ENCODE data around the gene NAA11.

The NAA11 gene

DNA sequence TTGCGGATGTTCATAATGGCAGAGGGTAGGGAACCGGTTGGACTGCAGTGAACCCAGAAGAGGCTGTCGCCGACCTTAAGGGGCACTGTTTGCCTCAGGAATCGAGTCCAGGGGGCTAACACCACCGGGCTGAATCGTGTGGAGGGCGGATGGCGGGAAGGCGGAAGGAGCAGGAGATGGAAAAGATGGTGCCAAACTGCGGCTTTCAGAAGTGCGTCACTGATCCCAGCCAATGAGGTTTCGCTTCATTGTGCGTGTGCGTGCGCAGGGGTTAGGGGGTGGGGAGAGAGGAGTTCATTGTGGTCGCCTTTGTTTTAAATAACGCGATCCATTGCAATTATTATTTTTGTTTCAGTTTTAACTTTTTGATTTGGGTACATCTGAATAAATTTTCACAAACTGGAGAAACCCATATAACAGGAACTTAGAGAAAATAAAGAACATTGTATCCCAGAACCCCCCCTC lies at the start of gene NAA11:
Gene NAA11, minus strand, starts transcription at position 198 of the 465 bp plus-strand sequence. Its CDS starts 184 bp downstream, at position 14.
- no peak for DNase-seq

DNA sequence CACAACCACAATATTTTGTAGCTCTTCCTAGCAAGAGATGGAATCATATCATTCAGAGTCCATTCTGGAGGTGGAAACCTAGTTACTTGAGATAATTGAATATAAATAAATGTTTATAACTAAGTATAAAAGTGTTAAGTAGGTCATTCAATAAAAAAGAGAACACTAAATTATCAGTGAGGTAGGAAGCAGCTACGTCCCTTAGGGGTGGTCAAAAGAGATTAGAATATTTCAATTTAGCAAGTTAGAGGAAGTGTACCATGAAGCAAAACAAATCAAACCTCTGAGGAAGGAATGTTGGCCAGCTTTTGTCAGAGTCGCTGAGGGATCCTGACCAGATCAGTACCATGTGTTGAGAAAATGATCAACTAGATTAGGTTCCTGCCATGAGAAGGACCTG lies 44.2 kb upstream of the NAA11 start:
- DNase-seq, result no peak

DNA sequence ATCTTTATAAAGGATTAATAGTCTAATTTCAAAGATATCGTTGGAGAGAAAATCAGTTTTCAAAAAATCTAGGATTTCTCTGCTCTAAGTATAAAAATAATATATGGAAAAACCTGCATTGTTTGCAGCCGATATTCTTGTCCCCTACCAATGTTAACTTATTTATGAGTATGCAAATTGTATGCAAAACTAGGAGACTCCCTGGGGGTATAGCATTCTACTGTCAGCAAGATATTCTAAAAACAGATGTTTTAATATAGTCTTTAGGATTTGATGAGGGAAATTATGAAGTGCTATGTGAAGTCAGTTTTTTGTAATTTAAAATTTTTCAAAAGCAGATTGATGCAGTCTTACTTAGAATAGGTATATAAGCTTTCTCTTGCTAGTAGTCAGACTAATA lies 41.2 kb upstream of the NAA11 start:
- DNase-seq, result no peak

DNA sequence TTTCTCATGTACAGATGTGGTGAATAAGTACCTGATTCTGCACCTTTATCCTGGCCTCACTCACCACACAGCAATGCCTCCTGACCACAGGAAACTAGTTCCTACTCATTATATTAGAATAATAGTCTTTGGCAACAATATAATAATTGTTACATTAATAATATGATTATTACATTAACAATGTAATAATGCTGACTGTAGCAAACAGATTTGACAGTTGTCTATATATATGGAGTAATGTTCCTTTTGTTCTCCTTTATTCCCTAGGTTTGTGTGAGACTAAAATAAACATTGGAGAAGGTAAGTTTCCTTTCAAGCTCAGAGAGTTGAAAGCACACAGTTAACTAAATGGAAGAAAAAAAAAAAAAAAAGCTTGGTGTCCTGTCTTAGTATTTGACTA lies 40.6 kb upstream of the NAA11 start:
- DNase-seq, result no peak

DNA sequence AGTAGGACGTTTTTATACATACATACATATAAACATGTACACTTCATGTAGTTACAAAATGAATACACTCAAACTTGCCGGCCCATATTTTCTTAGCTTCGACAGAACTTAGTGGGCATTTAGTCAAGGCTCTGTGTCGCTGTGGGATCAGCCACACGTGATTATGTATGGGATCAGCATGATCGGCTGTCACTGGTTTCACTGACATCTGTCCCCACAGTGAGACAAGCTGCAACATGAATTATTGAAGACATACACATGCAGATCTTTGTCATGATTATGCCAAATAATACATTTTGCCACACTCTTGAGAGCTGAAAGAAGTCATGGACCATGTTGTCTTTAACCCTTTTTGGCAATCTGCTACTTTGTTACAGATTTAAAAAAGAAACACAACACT lies 38.2 kb upstream of the NAA11 start:
- no peak for DNase-seq

DNA sequence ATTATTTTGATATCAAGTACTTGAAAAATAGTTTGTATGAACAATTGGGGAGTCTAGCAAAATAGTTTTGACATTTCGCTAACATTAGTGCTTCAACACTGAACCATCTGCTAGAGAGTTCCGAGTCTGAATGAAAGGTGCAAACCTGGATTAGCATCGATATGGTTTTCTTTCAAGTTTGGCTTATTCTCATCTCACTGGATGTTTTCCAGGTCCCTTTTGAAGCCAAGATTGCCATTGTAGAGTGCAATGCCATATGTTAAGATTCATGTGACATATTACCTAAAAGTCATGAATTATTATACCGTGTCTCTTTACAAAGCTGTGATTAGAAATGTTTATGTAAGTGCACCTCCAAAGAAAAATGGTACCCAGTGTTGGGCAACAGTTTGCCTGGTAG lies 36.8 kb upstream of the NAA11 start:
- no peak for DNase-seq

DNA sequence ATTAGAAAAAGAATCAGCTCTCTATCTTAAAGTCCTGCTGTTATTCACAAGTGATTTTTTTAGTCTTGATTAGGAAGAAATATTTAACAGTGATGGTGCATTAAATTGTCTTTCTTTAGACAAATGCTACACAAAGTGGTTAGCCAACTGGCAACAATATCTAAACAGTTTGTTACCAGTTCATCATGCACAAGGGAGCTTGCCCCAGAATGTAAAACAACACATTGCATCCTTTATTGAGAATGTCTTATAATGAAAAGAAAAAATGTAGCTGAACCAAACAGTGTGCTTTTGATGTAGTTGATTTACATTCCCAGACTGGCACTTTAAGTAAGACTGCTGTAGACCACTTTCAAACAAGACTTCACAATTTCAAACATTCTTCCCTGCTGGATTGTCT lies 34.1 kb upstream of the NAA11 start:
- DNase-seq, result no peak

DNA sequence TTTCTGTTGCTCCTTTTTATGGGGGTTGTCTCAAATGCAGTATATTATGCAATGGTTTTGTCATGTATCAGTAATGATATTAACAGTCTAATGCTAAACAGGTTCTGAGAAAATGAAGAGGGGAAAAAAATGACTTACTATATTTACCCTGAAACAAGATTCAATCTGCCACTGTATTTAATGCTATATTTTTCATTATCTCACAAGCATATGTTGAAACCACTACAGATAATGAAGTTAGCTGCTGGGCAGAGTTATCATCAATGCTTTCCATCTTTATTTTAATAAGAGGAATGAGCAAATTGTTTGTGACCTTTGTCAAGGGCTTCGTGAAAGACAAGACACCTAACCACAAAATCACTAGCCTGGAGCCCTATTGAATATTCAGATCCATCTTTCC lies 32.6 kb upstream of the NAA11 start:
- DNase-seq, result no peak

DNA sequence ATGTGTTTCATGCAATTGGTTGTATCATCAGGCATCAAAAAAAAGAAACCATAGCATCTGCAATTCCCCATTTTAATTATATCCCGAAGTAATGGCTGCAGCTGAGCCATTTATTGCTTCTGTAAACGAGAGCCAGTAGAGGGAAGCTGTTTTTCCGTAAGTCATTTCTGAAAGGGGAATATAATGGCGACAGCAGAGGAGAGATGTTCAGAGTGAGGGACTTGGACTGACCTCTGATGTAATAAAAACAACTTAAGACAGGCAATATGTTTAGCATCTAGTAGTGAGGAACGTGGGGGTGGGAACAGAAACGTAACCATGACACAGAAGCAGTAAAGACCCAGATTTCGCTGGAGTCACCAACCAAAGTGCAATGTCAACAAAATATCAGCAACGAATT lies 31.5 kb upstream of the NAA11 start:
- no peak for DNase-seq

DNA sequence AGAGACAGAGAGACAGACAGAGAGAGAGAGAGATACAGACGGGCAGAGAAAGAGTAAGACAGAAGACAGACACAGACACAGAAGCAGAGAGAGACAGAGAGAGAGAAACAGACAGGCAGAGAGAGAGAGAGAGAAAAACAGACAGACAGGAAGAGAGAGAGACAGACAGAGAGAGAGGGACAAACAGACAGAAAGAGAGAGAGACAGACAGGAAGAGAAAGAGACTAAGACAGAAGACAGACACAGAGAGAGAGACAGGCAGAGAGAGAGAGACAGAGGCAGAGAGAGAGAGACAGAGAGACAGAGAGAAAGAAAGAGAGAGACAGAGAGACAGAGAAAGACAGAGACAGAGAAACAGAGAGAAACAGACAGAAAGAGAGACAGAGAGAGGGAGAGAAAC lies 27.2 kb upstream of the NAA11 start:
- no peak for DNase-seq

DNA sequence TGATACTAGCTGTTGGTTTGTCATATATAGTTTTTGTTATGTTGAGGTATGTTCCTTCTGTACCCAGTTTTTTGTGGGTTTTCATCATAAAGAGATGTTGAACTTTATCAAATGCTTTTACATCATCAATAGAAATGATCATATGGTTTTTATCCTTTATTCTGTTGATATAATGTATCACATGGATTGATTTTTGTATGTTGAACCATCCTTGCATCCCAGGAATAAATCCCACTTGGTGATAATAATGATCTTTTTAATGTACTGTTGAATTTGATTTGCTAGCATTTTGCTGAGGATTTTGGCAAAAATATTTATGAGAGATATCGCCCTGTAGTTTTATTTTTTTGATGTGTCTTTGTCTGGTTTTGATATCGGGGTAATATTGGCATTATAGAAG lies 22.5 kb upstream of the NAA11 start:
- DNase-seq, result no peak

DNA sequence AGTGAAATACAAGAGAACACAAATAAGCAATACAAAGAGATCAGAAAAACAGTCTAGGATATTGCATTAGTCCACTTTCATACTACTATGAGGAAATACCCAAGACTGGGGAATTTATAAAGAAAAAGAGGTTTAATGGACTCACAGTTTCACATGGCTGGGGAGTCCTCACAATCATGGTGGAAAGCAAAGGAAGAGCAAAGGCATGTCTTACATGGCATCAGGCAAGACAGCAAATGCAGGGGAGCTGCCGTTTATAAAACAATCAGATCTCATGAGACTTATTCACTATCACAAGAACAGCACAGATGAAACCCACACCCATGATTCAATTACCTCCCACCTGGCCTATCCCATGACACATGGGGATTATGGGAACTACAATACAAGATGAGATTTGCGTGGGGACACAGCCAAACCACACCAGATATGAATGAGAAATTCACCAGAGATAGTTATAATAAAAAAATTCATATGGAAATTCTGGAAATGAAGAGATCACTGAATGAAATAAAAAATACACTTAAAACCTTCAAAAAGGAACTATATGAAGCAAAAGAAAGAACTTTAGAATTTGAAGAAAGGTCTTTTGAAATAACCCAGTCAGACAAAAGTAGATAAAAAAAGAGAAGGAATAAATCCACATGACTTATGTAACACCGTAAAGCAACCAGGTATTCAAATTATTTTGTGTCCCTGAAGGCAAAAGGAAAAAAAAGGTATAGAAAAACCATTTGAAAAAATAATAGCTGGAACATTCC lies 16.2 kb upstream of the NAA11 start:
- no peak for DNase-seq

DNA sequence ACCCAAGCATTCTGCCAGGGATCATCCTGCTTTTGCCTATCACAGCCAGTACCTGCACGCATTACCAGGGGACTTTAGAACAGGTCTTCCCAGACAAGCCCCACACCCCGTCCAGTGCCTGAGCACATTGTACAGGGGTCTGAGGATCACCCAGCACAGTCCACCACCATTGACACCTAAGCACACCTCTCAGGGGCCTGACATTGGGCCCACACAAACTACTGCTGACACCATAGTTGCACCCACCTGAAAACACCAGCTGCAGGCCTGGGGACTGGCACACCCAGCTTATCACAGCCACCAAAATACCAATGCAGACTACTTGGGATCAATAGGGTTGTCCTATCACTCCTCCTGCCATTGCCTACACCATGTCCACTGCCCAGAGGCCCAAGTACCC lies 14.7 kb upstream of the NAA11 start:
- DNase-seq, result no peak

DNA sequence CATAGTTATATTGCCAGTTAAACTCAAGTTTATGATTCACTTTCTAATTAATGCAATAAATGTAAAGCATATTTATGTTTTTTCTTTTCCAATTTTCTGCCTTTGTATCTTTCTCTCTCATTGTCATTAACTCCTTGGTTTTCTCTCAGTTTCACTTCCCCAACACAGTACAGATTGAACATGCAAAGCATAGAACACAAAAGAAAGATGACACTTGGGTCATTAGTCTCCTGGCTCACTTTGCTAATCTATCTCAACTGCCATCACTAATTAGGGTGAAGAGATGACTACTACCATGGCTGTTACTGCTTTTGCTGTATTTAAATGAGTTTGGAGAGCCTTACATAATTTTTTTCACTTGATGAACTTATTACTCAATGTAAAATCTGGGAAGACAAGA lies 12.3 kb upstream of the NAA11 start:
- no peak for DNase-seq

DNA sequence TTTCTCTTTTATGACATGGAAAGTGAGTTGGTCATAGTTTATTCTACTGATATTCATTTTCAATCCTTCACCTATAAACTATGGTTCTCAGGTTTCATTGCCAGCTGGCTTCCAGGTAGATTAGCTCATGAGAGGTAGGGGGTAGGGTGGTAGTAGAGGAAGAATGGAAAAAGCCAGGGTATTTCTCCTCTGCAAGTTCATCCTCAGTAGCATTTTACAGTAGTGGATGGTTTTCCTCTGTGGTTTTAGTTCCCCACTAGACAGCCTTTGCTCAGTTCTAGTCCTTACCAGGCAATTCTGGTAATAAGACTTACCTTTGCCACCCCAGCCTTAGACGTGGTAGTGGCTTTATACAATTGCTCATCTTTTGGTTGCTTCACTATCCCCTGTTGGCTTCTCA lies 8.9 kb upstream of the NAA11 start:
- DNase-seq, result no peak

DNA sequence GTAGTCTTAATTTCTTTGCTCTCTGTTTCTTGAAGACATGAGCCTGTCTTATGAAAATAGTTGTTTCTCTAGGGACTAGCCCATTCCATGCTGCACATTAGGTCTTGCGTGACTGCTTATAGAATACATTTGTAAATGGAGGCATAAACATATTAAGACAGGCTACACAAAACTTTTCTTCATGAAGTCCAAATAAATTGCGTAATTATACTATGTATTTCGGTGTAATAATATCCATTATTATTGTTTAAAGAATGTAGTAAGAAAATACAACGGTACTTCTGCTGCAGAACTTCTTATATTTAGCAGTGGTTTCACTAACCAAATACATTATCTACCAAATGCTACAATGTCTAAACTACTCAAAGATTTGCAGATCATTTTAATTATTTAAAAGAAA lies 8.5 kb upstream of the NAA11 start:
- DNase-seq, result no peak

DNA sequence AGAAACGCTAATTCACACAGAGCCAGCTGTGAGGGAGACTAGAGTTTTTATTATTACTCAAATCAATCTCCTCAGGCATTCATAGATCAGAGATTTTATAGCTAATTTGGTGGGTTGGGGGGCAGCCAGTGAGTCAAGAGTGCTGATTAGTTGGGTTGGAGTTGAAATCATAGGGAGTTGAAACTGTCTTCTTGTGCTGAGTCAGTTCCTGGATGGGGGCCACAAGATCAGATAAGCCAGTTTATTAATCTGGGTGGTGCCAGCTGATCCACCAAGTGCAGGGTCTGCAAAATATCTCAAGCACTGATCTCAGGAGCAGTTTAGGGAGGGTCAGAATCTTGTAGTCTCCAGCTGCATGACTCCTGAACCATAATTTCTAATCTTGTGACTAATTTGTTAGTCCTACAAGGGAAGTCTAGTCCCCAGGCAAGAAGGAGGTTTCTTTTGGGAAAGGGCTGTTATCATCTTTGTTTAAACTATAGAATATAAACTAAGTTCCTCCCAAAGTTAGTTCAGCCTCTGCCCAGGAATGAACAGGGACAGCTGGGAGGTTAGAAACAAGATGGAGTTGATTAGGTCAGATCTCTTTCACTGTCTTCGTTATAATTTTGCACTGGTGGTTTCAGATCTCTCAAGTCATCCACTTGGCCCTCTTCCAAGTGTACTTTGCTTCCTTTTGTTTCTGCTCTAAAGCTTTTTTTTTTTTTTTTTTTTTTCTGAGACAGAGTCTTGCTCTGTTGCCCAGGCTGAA lies 5.4 kb upstream of the NAA11 start:
- DNase-seq, result no peak

DNA sequence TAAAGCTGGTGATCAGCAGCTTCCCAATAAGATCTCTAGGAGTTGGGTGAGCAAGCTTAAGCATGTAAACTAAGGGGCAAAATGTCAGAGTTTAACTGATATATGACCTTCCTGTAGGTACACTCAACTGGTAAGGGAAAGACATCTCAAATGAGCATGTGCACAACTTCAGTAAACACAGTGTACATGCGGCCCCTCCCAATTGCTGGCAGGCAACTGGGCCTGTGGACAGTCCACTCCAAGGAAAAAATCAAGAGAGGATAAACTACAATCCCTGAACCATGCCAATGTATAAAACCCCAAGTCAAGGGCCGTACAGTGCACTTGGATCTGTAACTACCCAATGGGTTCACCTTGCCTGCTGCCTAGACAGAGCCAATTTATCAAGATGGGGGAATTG lies 4.9 kb upstream of the NAA11 start:
- no peak for DNase-seq

DNA sequence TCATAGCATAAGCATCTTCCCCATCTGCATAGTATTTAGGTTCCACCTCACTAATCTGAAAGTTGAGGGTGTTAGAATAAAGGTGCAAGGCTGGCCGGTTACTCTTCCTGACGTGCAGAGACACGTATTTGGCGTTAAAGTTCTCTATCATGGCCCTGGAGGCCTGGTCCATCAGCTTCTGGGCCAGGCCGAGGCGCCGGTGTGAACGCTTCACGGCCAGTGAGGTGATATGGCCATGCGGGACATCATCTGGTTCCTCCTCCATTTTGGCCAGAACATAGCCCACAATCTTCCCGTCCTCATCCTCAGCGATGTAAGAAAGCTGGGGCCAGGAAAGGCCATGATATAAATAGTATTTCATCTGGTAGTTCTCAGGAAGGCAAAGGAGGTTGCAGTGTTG lies 425 bp downstream of the NAA11 start:
- no peak for DNase-seq

DNA sequence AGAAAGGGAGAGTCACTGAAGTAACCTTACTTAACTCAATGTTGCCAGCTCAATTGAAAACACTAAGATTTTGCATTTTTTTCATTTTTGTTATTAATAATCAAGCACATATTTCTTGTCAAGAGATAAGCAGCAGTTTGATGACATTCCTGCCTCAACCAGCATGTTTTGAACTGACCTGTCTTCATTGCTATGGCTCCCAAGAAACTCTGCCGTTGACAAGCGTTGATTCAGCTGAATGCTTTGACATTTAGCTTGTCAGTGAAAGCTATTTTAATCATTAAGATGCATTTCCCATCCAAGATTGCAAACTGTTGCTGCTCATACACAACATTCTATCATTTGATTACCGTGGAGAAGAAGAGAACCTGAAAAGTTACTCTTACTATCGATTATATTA lies 5.9 kb downstream of the NAA11 start:
- no peak for DNase-seq

DNA sequence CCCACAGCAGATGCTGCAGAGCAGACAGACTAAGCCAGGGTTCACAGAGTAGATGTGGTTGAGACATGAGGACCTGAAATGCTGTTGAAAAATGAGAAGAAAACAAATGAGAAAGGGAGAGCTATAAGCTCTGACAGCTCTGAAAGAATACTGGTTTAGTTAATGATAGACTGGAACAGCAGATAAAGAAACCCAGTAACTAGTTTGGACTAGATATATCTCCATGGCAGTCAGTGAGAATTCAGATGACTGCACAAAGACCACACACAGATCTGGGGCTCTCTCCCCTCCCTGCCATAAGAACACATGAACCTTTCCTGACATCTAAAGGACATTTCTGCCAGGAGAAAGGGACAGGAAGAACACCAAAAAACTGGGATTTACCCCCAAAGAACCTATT lies 8.2 kb downstream of the NAA11 start:
- DNase-seq, result no peak

DNA sequence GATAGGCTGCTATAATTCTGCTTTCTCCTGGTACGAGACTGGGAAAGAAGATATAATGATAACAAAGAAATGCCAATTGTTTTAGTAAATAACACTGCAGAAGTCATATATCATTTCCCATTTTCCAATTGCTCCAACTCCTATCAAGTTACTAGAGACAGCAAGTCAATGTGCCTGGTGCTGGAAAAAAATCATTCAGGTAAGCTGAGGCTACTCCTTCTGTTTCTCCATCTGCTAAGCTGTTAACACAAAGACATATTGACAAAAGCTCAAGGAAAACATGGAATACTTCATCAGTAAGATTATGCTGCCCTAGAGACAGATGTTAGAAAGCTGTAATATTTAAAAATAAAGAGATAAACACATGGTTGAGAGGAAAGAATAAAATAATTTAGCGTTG lies 10.0 kb downstream of the NAA11 start:
- no peak for DNase-seq

DNA sequence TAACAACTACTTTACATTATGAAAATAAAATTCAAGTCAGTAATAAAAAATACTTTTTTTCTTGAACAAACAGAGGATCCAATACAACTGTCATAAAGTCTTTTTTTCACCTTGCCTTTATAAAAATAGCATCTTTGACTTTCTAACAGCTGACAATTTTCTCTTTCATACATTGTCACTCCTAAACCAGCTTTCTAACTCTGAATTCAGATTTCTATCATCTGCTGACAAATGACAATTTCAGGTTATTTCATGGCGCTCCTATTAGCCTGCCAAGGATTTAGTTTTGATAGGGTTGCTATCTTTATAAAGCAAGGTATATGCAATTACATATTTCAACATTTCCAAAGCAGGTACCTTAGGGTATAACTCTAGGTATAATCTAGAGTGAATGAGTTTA lies 14.6 kb downstream of the NAA11 start:
- DNase-seq, result no peak

DNA sequence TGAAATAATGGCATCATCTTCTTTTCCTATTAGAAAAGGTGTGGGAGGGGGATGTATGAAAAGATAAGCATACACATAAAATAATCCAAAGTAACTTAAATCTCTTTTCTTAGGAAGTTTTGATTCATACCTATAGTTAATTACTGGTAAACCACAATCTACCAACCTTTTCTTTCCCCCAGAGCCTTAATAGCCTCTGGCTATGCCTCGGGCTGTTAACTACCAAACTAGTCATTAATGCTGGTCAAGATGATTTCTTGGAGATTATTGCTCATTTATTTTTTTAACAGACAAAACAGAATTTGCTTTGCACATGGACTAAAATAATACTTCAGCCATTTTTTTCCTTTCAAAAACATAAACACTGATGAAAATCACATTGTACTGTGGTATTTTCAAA lies 16.9 kb downstream of the NAA11 start:
- DNase-seq, result no peak

DNA sequence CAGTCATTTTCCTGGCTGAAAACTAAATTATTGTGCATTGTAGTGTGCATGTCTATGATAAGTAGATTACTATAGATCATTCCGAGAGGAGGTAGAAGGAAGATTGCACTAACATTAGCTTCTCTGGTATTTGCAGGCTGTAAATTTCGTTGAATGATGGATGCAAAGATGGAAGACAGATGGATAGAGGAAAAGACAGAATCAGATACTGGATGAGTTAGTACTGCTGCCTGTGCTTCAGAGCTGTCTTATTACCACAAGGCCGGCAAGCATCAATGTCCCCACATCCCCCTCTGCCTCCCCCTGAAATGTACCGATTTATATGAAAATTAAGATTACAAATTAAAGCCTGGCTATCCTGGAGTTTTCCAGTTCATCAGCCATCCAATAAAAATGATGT lies 17.7 kb downstream of the NAA11 start:
- DNase-seq, result no peak
